ENCODE measurements around the gene NDUFAF2. TPM values are rescaled to one million over a fixed set of nuclear protein-coding genes. Genes with fewer than 3 reads are reported as not detected.

The NDUFAF2 gene
- total RNA-seq = 10 to 100 TPM; 26.0 to 32.9 TPM

GRCh38 chr5:60944904-60945812, at the start of gene NDUFAF2, which contains the start of gene ERCC8:
Gene NDUFAF2, plus strand, starts transcription at chr5:60945205. Its CDS starts 51 bp downstream, at chr5:60945256.
Gene ERCC8, minus strand, starts transcription at chr5:60945070. Its CDS starts 62 bp downstream, at chr5:60945008.
- Histone ChIP-seq H3K9me3 (no peaks in the 10 kb centered on the region), H3K4me1 (ENCODE audit: control insufficient read depth in 1 of 2, low read depth in 2 of 2) (peaks cover 12 to 21% of the 10 kb centered on the region in 2 donors), H3K27ac (peak within 1 kb of the TSS; percentile 55 to 82), H3K36me3 (no peaks in the 10 kb centered on the region), H3K4me3 (peak within 1 kb of the TSS; percentile 87), H3K27me3 (replicated peaks; ENCODE audit: insufficient read depth) (no peaks in the 10 kb centered on the region)
- ATAC-seq (ENCODE audit: insufficient number of reproducible peaks, low FRiP score, low read depth) = peak; percentile 97
- DNase-seq (ENCODE audit: low spot score) = peak; percentile 83
- no peak for TF ChIP-seq CTCF (IDR thresholded peaks at IDR 0.05)

GRCh38 chr5:60896991-60897390, 48.0 kb upstream of the NDUFAF2 start:
- no peaks in the 10 kb centered on the region for H3K4me1 ChIP-seq (ENCODE audit: control insufficient read depth in 1 of 2, low read depth in 2 of 2)
- ATAC-seq (ENCODE audit: insufficient number of reproducible peaks, low FRiP score, low read depth) = no peak

GRCh38 chr5:60903356-60903755, 41.6 kb upstream of the NDUFAF2 start:
- no peak for TF ChIP-seq CTCF (IDR thresholded peaks at IDR 0.05)
- H3K36me3 ChIP-seq = no peaks in the 10 kb centered on the region
- H3K27ac ChIP-seq = no peak overlapping the region
- ATAC-seq (ENCODE audit: insufficient number of reproducible peaks, low FRiP score, low read depth) (no peak), DNase-seq (ENCODE audit: low spot score) (no peak)
- no peaks in the 10 kb centered on the region for H3K27me3 ChIP-seq (replicated peaks; ENCODE audit: insufficient read depth)
- H3K4me1 ChIP-seq (ENCODE audit: control insufficient read depth in 1 of 2, low read depth in 2 of 2) = no peaks in the 10 kb centered on the region
- H3K9me3 ChIP-seq = no peaks in the 10 kb centered on the region
- H3K4me3 ChIP-seq = no peak overlapping the region

More at GRCh38 chr5:60896991-60897390, 48.0 kb upstream of the NDUFAF2 start:
- TF ChIP-seq CTCF (IDR thresholded peaks at IDR 0.05) = no peak
- Histone ChIP-seq H3K9me3 (no peaks in the 10 kb centered on the region), H3K36me3 (peaks cover 8% of the 10 kb centered on the region), H3K27ac (no peak overlapping the region), H3K27me3 (replicated peaks; ENCODE audit: insufficient read depth) (no peaks in the 10 kb centered on the region), H3K4me3 (no peak overlapping the region)
- no peak for DNase-seq (ENCODE audit: low spot score)

- Histone ChIP-seq H3K9me3 (no peaks in the 10 kb centered on the region), H3K4me3 (no peak overlapping the region), H3K36me3 (no peaks in the 10 kb centered on the region), H3K4me1 (ENCODE audit: control insufficient read depth in 1 of 2, low read depth in 2 of 2) (no peaks in the 10 kb centered on the region), H3K27me3 (replicated peaks; ENCODE audit: insufficient read depth) (no peaks in the 10 kb centered on the region), H3K27ac (no peak overlapping the region)
- no peak for TF ChIP-seq CTCF (IDR thresholded peaks at IDR 0.05)
- ATAC-seq (ENCODE audit: insufficient number of reproducible peaks, low FRiP score, low read depth) (no peak), DNase-seq (ENCODE audit: low spot score) (no peak)
Observed at GRCh38 chr5:60916646-60917045, 28.4 kb upstream of the NDUFAF2 start.

- DNase-seq (ENCODE audit: low spot score) = no peak
- Histone ChIP-seq H3K4me3 (no peak overlapping the region), H3K4me1 (ENCODE audit: control insufficient read depth in 1 of 2, low read depth in 2 of 2) (no peaks in the 10 kb centered on the region), H3K27ac (no peak overlapping the region), H3K9me3 (no peaks in the 10 kb centered on the region), H3K36me3 (no peaks in the 10 kb centered on the region), H3K27me3 (replicated peaks; ENCODE audit: insufficient read depth) (no peaks in the 10 kb centered on the region)
- TF ChIP-seq CTCF (IDR thresholded peaks at IDR 0.05) = no peak
- no peak for ATAC-seq (ENCODE audit: insufficient number of reproducible peaks, low FRiP score, low read depth)
Observed at GRCh38 chr5:60918466-60918865, 26.5 kb upstream of the NDUFAF2 start.
